HG02571 (cell line): ENCODE measurements around the gene GSC.
"Not testable (repeated sequence)": the region's sequence is repeated elsewhere in the genome, so short reads cannot be mapped to it uniquely, and the experiment has no call there.

Experiments used
- ATAC-seq: cut with Tn5 transposase; IDR thresholded peaks from one replicate; pipeline ENCODE4 v1.9.1; 2021; ENCODE audit warnings: mild to moderate bottlenecking, moderate library complexity; ENCODE audit not compliant: unreplicated experiment

GSC gene

DNA sequence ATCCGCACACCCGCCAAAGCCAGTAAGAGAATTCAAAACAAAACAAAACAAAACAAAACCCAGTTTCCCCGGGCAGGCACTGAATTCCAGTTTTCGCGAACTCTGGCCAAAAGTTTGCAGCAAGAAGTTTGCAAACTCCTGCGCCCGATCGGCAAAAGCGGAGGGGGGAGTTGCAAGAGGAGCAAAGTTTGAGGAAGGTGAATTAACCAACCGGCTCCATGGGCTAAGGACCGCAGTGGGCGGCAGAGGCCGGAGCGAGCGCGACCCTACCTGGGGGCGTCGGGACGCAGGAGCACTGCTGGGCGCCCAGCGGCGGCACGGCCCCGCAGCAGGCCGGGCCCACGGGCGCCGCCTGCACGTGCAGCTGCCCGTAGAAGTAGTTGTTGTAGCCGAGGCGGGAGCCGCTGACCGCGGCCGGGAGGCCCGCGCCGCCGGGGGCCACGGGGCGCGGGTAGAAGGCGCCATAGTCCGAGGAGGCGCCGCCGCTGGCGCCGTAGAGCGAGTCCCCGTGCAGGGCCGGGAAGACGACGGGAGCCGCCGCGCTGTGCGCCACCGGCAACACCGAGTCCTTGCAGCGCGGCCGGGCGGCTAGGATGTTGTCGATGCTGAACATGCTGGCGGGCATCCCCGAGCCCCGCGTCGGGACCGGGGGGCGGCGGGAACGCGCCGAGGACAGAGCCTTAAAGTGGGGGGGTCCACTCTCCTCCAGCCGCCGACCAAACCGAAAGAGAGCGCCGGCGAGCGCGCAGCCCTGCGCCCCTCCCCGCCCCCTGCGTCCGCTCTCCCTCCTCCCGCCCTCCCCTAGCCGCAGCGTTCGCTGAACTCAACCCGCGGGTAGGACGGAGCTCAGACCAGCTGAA is at the start of gene GSC:
Gene GSC, minus strand, starts transcription at position 723 of the 860 bp plus-strand sequence. Its CDS starts 98 bp downstream, at position 625.
- ATAC-seq, result no peak

DNA sequence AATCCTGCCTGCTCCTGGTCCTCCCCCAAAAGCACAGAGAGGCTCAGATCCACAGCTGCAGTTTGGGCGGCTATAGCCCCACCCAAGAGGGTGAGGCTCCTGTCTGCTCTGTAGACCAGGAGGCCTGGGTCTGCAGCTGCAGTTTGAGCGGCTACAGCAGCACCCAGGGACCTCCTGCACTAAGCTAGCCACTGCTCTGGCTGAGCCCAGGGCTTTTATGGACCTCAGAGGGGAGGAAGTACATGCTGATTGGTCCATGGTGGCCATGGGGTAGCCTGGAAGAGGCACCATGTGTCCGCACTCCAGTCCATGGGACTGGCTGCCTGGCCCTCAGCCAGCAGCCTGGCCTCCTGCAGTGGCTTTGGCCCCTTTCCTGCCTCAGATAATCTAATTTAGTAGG is 49.6 kb upstream of the GSC start:
- no peak for ATAC-seq

- no peak for ATAC-seq
Observed at GRCh38 chr14:94816113-94816512, 46.2 kb upstream of the GSC start.

DNA sequence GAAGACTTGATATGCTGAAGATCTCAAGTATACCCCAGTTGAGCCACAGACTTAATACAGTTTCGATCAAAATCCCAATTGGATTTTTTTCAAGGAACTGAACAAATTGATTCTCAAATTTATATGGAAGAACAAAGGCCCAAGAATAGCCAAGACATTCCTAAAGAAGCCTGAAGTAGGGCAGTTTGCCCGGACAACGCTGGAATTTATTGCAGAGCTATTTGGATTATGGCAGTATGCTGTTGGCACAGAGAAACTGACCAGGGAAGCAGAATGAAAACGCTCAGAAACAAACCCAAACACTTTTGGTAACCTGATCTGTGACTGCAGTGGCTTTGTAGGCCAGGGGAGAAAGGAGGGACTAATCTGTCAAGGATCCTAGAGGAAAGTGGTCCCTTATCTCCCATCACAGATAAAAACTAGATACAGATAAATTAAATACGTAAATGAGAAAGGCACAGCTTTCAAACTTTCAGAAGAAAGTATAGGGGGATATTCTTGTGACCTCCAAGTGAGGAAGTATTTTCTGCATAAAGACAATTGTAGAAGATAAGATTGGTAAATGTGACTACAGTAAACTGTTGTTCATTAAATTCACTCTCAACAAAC is 35.9 kb upstream of the GSC start:
- ATAC-seq, result no peak

DNA sequence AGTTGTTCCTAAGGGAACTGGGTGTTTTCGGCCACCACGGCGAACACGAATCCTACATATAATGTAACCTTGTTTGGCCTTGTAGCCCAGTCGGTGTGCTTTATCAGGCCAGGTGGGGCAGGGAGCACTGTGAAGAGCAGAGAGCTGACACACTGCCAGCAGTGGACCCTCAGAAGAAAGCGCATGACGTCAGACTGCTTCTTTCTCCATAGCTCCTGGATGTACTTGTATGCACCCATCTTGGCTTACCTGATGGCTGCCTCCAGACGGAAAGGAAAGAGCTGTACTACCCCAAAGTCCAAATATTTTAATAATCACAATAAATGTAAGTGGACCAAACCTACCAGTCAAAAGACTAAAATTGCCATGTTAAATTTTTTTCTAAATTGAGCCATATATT is 31.3 kb upstream of the GSC start:
- no peak for ATAC-seq

GRCh38 chr14:94800764-94801163 is 30.9 kb upstream of the GSC start:
- ATAC-seq, result not testable (repeated sequence)

DNA sequence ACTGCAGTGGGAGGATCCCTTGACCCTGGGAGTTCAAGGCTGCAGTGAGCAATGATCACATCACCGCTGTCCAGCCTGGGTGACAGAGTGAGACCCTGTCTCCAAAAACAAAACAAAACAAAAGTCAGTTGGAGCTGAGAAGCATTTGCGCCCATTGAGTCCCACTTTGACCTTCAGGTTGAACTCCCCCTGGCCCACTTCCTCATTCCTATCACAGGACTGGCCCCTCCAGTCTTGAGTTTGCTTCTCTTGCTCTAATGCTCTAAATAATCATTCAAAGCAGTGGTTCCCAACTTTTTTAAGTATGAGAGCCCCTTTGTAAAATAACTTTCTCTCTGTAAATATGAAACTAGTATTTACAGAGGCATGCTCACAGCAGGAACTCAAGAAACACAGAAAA is 28.0 kb upstream of the GSC start:
- no peak for ATAC-seq

GRCh38 chr14:94796278-94796677 is 26.4 kb upstream of the GSC start:
- no peak for ATAC-seq

DNA sequence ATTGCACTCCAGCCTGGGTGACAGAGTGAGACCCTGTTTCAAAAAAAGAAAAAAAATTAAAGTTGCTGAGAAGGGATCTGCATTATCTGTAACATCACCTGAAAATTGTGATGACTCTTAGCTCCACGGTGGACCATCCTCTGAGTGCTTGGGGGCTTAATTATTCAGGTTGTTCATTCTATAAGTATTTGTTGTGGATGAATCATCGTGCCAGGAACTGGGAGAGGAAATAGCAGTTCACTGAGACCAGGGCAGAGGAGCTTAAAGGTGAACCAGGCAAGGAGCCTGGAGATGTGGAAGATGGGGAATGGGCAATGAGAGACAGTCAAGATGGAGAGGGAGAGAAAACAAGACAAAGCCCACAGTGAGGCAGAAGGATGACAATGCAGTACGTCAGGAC is 25.5 kb upstream of the GSC start:
- no peak for ATAC-seq

- no peak for ATAC-seq
Observed at GRCh38 chr14:94793901-94794300, 24.0 kb upstream of the GSC start.

GRCh38 chr14:94787655-94788054 is 17.7 kb upstream of the GSC start:
- no peak for ATAC-seq

DNA sequence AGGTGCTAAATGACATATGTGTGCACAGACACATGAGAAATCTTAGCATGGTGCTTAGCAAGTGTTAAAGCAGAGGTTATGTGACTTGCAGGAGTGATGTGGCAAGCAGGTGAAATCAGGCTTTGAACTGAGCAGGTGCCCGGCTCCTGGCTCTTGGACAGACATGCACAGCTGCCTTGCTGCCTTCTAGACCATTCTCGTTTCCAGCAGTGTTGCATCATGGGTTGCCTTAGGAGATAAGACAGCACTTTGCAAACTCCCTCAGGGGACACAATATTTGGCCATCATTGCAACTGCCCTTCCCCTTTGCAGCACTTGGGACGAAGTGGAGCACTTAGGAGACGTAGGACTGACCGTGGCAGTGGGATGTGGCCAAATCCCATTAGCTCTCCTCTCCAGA is 17.2 kb upstream of the GSC start:
- ATAC-seq, result no peak

GRCh38 chr14:94780536-94781399 is 10.9 kb upstream of the GSC start:
- no peak for ATAC-seq

DNA sequence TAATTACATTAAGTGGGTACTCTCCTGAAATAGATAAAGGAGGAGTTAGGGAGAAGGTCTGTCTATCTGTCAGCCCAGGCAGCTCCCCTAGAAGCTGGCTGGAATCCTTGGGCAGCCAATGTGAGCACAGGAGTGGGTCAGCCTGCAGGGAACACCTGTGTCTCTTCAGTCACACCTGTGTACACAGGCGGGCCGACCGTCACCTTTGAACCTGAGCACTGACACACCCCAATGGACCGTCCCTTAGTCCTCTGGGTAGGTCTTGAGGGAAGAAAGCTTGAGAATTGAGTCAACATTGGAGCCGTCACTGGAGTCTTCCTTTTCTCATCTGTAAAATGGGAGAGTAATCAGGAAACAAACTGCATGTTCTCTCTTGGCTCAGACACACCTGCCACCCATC is 9.8 kb upstream of the GSC start:
- ATAC-seq, result no peak

- no peak for ATAC-seq
Observed at GRCh38 chr14:94775871-94776210, 5.9 kb upstream of the GSC start.

DNA sequence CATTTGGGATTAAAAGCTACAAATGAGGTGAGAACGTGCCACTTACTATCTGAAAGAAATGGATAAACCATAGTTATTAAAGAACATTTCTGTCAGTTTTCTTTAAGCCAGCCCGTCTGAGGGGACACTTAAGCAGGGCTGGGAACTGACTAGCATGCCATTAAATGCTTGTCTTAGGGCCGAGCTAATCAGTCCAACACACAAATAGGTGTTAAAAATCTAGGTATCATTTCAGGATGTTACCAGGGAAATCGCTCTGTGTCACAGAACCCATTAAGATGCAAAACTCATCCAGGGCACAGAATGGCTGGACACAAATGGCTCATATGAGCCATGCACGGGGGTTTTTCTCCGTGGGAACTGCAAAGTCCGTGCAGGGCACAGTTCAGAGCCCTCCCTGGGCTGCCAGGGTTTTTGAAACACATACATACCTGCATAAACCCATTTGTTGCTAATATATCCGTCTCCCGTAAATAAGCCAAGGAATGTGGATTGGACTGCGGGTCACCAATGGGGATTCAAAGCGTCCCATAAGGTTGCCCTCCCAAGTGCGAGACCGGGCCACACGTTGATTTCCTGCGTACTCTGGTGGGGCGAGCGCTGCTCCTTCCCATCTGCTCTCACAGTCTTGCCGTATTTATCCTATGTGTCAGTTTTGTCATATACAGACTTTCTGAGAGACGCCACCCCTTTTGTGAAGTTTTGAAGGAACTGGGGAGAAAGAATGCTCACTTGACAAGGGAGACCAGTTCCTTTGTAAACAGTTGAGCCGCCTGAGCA is 5.4 kb upstream of the GSC start:
- ATAC-seq, result no peak

GRCh38 chr14:94774344-94775090 is 4.6 kb upstream of the GSC start:
- ATAC-seq, result no peak

- ATAC-seq, result no peak
Observed at GRCh38 chr14:94773655-94774343, 3.9 kb upstream of the GSC start.

- ATAC-seq, result no peak
Observed at GRCh38 chr14:94773061-94773648, 3.2 kb upstream of the GSC start.
